Astrocyte of the cerebellum (primary cell): ENCODE data around the gene CMIP.

Experiments used
- DNase-seq: peaks from one replicate; pipeline ENCODE4 v3.0.0-alpha.2; 2011; ENCODE audit warnings: low read depth
- H3K4me3 ChIP-seq: 2 replicates; pipeline ENCODE4 v1.5.1; 2011; ENCODE audit warnings: mild to moderate bottlenecking, low read depth, low read length, moderate library complexity
- in situ Hi-C: cut with HindIII; loops from 2 replicates; pipeline ENCODE4 v1.10.0; 2017; ENCODE audit warnings: low sequenced_read_pairs
- TF ChIP-seq, protein P1 (sequence below): IDR thresholded peaks from 2 replicates; pipeline ENCODE4 v1.5.1; 2012; ENCODE audit warnings: low read length, low read depth, moderate library complexity, mild to moderate bottlenecking; ENCODE audit errors: missing control alignments

CMIP gene

DNA sequence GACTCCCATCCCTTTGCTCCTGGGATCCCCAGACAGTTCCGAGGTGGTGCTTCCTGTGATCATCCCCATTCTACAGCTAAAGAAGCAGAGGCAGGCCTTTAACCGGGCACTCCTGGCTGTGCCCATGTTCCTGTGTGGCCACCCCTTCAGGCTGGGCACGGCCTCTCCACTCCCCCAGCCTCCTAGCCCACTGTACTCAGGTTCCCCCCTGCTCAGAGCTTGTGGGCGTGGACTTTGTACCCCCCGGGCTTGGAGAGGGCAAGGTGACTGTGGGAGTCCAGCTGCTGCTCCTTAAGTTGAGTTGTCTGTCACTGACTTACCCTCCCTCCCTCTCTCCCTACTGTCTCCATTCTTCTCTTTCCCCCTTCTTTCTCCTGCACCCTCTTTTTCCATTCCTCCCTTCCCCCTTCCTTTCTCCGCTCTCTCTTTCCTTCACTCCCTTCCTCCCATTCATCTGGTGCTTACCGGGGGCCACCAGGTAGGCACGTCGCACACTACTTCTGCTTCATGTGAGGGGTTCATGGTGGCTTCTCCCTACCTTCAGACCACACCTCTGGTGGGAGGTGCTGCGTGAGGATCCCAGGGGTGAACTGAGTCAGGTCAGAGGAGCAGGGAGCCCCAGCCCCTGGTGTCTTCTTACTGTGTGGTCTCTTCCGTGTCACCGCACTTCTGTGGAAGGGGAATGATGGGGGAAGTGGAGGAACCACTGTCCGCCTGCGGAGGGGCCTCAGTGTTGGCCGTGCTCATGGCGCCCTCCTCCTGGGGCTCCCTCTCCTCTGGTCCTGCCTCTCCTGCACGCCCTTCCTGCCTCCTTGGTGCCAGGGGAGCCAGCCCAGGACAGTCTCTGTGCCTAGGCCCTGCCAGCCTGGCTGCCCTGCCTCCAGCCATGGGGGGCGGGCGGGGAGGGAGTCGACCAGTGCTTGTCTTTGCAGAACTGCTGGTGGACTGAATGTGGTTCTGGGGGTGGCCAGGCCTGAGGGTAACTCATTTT, 29.7 kb downstream of the CMIP start:
- no peak for DNase-seq
- H3K4me3 ChIP-seq: no peak overlapping the region
- TF ChIP-seq, protein P1, sequence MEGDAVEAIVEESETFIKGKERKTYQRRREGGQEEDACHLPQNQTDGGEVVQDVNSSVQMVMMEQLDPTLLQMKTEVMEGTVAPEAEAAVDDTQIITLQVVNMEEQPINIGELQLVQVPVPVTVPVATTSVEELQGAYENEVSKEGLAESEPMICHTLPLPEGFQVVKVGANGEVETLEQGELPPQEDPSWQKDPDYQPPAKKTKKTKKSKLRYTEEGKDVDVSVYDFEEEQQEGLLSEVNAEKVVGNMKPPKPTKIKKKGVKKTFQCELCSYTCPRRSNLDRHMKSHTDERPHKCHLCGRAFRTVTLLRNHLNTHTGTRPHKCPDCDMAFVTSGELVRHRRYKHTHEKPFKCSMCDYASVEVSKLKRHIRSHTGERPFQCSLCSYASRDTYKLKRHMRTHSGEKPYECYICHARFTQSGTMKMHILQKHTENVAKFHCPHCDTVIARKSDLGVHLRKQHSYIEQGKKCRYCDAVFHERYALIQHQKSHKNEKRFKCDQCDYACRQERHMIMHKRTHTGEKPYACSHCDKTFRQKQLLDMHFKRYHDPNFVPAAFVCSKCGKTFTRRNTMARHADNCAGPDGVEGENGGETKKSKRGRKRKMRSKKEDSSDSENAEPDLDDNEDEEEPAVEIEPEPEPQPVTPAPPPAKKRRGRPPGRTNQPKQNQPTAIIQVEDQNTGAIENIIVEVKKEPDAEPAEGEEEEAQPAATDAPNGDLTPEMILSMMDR: no peak
- in situ Hi-C loops: no loop called here

DNA sequence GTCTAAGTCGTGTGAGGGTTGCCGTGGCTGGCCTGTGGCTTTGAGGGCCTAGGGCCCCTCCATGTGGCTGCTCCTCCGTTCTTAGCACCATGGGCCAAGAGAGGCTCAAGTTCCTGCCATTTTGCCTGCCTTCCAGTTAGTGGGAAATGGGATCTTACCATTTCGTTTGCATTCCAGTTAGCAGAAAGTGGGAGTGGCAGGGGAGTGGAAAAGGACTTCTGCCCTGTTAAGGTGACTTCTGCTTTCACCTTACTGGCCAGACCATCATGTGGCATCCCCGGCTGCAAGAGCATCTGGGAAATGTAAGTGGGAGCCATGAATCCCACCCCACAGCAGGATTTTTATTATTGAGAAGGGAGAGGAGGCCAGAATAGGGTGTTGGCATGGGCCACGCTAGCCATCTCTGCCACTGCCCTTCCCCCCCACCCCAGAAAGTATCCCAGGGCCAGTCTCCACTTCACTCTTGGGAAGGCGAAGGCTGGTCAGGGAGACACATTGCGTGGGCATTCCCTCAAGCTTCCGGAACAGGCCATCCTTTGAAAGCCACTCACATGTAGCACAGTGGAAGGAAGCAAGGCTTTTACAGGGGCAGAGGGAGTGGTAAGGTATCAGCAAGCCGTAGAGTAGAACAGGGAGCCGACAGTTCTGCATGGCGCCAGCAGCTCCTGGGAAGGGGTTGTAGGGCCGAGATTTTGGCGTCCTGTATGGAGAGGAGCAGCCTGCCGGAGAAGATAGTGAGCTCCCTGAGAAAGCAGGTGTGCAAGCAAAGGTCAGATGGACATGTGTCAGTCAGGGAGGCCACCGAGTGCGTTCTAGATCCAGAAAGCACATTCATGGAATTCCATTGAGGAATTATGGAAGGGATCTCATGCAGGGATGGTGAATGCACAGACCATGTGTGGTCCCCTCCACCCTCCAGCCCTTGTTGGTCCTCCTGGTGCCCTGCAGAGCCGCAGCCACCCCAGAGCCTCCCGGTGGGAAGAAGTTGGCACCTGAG, 33.4 kb downstream of the CMIP start:
- DNase-seq: no peak
- in situ Hi-C loops: no loop called here
- no peak overlapping the region for H3K4me3 ChIP-seq
- TF ChIP-seq, protein P1: no peak

DNA sequence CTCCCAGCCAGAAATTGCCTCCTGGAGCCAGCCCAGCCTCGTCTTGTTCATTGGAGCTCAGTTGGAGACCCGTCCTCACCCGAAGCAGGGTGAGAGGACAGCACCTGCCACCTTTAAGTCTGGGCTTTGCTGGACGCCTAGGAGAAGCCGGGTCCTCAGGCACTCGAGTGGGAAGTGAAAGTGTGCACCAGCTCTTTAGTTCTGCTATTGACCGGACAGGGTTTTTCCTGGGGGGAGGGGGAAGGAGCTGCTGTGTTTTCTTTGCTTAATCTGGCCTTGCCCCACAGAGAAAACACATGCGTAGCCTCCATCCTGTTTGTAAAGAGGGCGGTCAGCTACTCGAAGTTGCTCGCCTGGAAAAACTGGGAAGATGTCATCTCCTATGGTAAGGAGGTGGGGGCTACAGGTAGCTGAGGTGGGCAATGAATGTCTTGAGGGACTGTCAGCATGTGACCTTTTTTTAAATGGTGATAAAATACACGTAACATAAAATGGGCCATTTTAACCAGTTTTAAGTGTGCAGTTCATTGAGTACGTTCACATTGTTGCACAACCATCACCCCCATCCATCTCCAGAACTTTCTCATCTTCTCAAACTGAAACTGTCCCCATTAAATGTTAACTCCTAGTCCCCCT, 34.4 kb downstream of the CMIP start:
- in situ Hi-C loops: no loop called here
- DNase-seq: no peak
- TF ChIP-seq, protein P1: no peak
- no peak overlapping the region for H3K4me3 ChIP-seq

DNA sequence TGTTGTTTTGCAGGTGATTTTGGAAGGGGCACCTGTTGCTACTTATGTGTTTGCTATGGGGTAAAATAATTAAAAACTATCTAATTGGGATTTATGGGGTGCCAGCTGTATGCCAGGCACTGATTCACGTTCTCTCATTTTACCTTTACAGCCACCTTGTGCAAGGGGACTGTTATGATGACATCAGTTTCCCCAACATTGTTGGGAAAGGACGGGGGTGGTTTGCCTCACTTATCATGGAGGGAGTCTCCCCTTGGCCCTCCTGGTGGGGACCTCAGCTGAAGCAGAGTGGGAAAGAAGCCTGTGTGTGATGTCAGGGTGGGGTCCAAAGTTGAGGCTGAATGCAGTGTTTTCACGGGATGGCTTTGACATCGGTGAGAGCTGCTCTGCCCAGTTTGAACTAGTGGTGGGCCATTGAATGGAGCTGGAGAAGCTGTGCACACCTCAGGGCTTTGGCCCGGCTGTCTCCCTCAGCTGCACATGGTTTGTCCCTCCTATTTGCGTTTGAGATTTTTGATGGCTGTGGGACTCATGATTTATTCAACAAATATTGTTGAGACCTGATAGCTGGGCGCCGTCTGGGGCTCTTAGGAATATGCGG, 36.1 kb downstream of the CMIP start:
- in situ Hi-C loops: loop anchor here (5.0 kb wide), 1 partner anchor 47 kb away; no protein-coding TSS in a partner anchor
- TF ChIP-seq, protein P1: no peak
- no peak overlapping the region for H3K4me3 ChIP-seq
- no peak for DNase-seq

DNA sequence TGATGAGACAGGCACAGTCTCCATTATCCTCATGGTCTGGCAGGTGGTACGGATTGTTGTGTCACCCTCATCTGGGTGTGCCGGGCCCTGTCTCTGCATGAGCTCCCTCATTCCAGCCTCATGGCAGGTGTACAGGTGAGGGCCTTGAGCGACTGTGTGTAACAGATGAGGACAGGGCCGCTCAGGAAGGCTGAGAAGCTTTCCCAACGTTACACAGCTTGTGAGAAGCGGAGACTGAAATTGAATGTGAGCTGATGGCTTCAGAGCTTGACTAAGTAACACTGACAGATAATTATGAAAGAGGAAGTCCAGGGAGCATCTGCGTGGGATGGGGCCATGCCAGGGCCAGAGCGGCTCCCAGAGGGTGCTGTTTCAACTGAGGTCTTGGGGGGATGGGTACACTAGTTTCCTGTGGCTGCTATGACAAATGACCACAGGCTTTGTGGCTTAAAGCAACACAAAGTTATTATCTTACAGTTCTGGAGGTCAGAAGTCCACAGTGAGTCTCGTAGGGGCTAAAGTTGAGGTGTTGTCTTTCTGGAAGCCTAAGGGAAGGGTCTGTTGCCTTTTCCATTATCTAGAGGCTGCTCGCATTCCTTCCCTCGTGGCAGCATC, 36.7 kb downstream of the CMIP start:
- H3K4me3 ChIP-seq: no peak overlapping the region
- TF ChIP-seq, protein P1: no peak
- DNase-seq: no peak
- in situ Hi-C loops: loop anchor here (5.0 kb wide), 1 partner anchor 46 kb away; no protein-coding TSS in a partner anchor
